Common myeloid progenitor, CD34-positive (primary cell): ENCODE measurements around the gene RBP4.

Source experiments
- CTCF ChIA-PET: fragments of 350-600 bp; sonication (Branson Sonifier 250); formaldehyde crosslinking; loops from one replicate; lab custom pipeline; 2021; ENCODE audit warnings: antibody characterized with exemption; lab: Charles Lee
- POLR2A ChIA-PET: fragments of 350-600 bp; sonication (Branson Sonifier 250); formaldehyde crosslinking; loops from one replicate; lab custom pipeline; 2021; ENCODE audit warnings: antibody characterized with exemption; lab: Charles Lee
- DNase-seq, 3 donors: peaks; one replicate each; pipeline versions ENCODE4 v3.0.0 to v3.0.0-alpha.2; 2013
- H3K27ac ChIP-seq, 2 experiments: 1 replicate in 1 of 2; 2 replicates in 1 of 2; pipeline ENCODE4 v1.7.0; 2013; ENCODE audit warnings: inconsistent platforms in 2 of 2, low read length in 2 of 2, mild to moderate bottlenecking in 2 of 2, low read depth in 1 of 2, moderate library complexity in 1 of 2; ENCODE audit not compliant: severe bottlenecking in 2 of 2, insufficient read depth in 1 of 2, poor library complexity in 1 of 2
- H3K27me3 ChIP-seq, 5 experiments: replicated peaks in 2 of 5; 1 replicate in 3 of 5; 2 replicates in 2 of 5; pipeline versions ENCODE4 v1.6.1 to v1.7.0; 2013; ENCODE audit warnings: low read length in 4 of 5, mild to moderate bottlenecking in 2 of 5, moderate library complexity in 2 of 5, inconsistent platforms in 1 of 5; ENCODE audit not compliant: insufficient read depth in 5 of 5, control insufficient read depth in 4 of 5
- H3K36me3 ChIP-seq, 4 experiments: 1 replicate in 2 of 4; 2 replicates in 2 of 4; pipeline versions ENCODE4 v1.6.1 to v1.7.0; 2013; ENCODE audit warnings: low read length in 3 of 4, control low read depth in 1 of 4, mild to moderate bottlenecking in 1 of 4; ENCODE audit not compliant: control insufficient read depth in 4 of 4, insufficient read depth in 4 of 4
- H3K4me1 ChIP-seq, 4 experiments: 1 replicate in 3 of 4; 2 replicates in 1 of 4; pipeline versions ENCODE4 v1.6.1 to v1.7.1; 2013; ENCODE audit warnings: low read length in 3 of 4, mild to moderate bottlenecking in 3 of 4, control low read depth in 1 of 4, inconsistent platforms in 1 of 4, moderate library complexity in 1 of 4; ENCODE audit not compliant: control insufficient read depth in 4 of 4, insufficient read depth in 4 of 4; ENCODE audit errors: control extremely low read depth in 1 of 4
- H3K4me3 ChIP-seq, 7 experiments: 1 replicate in 4 of 7; 2 replicates in 3 of 7; pipeline versions ENCODE4 v1.5.1 to v1.7.0; 2013; ENCODE audit warnings: mild to moderate bottlenecking in 7 of 7, low read length in 6 of 7, moderate library complexity in 6 of 7, inconsistent platforms in 2 of 7, low read depth in 2 of 7, control low read depth in 1 of 7; ENCODE audit not compliant: insufficient read depth in 4 of 7, control insufficient read depth in 1 of 7; ENCODE audit errors: extremely low read depth in 1 of 7
- H3K9me3 ChIP-seq, 5 experiments: 1 replicate in 4 of 5; 2 replicates in 1 of 5; pipeline versions ENCODE4 v1.6.1 to v1.7.1; 2013; ENCODE audit warnings: low read length in 4 of 5, mild to moderate bottlenecking in 2 of 5, inconsistent platforms in 1 of 5, low read depth in 1 of 5, moderate library complexity in 1 of 5; ENCODE audit not compliant: control insufficient read depth in 4 of 5, insufficient read depth in 2 of 5; ENCODE audit errors: control extremely low read depth in 1 of 5
- WGBS: methylation state at CpG from one replicate; pipeline ENCODE4 v1.1.5; 2013; ENCODE audit not compliant: insufficient coverage; 5-methylcytosine and 5-hydroxymethylcytosine counted together

Gene RBP4

DNA sequence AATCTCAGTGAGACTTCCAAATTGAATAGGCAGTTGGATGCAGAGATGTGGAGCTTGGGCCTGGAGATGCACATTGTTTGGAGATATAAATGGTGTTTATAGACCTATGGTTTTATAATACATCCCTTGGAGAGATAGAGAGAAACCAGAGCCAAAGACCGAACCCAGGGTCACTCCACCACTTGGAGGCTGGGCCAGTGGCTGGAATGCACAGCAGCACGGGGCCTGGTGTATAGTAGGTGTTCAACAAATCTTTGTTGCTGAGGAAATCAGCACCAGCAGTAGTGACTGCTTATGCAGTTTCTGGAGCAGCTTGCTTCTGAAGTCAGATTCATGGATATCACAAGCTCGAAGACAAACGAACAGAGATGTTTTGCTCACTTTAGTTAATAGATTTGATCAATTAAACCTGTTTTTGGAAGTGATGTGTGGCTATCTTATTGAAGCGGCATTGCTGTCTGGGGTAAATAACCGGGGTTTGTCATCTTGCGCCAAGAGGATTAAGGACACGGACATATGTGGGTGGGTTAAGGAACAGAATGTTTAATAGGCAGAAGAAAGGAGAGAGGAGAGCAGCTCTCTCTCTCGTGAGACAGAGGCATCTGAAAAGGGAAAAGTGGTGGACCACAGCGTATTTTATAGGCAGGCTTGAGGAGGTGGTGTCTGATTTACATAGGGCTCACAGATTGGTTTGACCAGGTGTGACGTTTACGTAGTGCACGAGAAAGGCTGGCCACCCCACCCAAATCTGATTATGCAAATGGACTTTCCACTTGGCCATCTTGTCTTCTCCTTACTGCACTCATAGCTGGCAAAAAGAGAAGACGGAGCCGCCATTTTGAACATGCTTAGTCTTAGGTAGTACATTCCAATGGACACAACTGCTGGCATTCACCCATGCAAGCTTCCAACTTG, 11.1 kb downstream of the RBP4 start:
- Histone ChIP-seq H3K4me3 (no peak overlapping the region), H3K36me3 (no peaks in the 10 kb centered on the region), H3K4me1 (peaks cover 0 to 2% (median 0%) of the 10 kb centered on the region in 4 experiments), H3K27me3 (no peaks in the 10 kb centered on the region), H3K27ac (no peak overlapping the region), H3K9me3 (no peaks in the 10 kb centered on the region)
- ChIA-PET CTCF (interaction anchor here (1.2 kb wide), 1 partner anchor 16 kb away, joined by 3 read pairs; no protein-coding TSS in a partner anchor), POLR2A (no interaction called here)
- WGBS = 96% methylated on average over 11 of the region's 15 CpGs
- no peak for DNase-seq

DNA sequence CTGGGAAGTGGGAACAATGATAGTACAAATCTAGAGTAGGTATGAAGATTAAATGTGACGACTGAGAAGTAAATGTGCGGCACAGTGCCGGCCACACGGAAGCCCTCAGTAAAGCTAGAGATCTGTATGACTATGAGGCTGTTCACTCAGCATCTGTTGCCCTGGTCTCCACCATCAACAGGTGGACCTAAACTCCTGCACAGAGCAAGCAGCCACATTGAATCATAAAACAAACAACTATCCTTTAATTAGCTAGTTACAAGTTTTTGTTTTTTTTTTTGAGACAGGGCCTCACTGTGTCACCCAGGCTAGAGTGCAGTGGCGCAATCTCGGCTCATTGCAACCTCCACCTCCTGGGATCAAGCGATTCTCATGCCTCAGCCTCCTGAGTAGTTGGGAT, 16.6 kb downstream of the RBP4 start:
- peaks cover 0 to 2% (median 0%) of the 10 kb centered on the region in 4 experiments for H3K4me1 ChIP-seq
- ChIA-PET POLR2A (no interaction called here), CTCF (interaction anchor here (0.6 to 1.4 kb wide), 2 partner anchors 30 to 79 kb away, joined by 3 read pairs; no protein-coding TSS in a partner anchor)
- H3K36me3 ChIP-seq = no peaks in the 10 kb centered on the region
- peaks cover 0 to 4% (median 2%) of the 10 kb centered on the region in 5 experiments for H3K9me3 ChIP-seq
- no peaks in the 10 kb centered on the region for H3K27me3 ChIP-seq
- H3K27ac ChIP-seq = no peak overlapping the region
- 96% methylated on average over 7 of the region's 7 CpGs for WGBS
- DNase-seq = no peak
- no peak overlapping the region for H3K4me3 ChIP-seq

DNA sequence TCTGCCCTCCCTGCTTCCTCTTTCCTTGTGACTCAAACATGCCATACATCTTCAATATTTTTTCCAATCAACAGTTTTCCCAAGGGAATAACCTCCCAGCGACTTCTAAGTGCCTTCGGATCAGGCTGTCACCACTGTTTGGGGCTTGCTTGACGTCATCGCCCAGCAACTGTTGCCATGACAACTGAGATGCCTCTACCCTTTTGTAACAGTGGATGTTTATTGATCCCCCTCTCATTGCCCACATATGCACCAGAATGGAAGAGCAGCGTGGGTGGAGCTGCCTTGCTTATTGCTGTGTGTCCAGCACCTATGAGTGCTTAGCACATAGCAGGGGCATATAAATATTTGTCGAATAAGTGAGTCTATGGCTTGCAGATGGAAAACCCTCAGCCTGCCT, 20.2 kb downstream of the RBP4 start:
- 100% methylated on average over 5 of the region's 6 CpGs for WGBS
- H3K36me3 ChIP-seq = no peaks in the 10 kb centered on the region
- ChIA-PET CTCF (no interaction called here), POLR2A (no interaction called here)
- H3K4me1 ChIP-seq = peaks cover 0 to 2% (median 0%) of the 10 kb centered on the region in 4 experiments
- H3K27ac ChIP-seq = no peak overlapping the region
- DNase-seq = no peak
- no peak overlapping the region for H3K4me3 ChIP-seq
- H3K9me3 ChIP-seq = peaks cover 0 to 4% (median 2%) of the 10 kb centered on the region in 5 experiments
- no peaks in the 10 kb centered on the region for H3K27me3 ChIP-seq

- CTCF ChIA-PET = no interaction called here
- H3K36me3 ChIP-seq = no peaks in the 10 kb centered on the region
- no peak for DNase-seq
- peaks cover 0 to 4% (median 2%) of the 10 kb centered on the region in 5 experiments for H3K9me3 ChIP-seq
- POLR2A ChIA-PET = no interaction called here
- no peak overlapping the region for H3K27ac ChIP-seq
- no peak overlapping the region for H3K4me3 ChIP-seq
- 100% methylated on average over 2 of the region's 3 CpGs for WGBS
- no peaks in the 10 kb centered on the region for H3K27me3 ChIP-seq
- no peaks in the 10 kb centered on the region for H3K4me1 ChIP-seq
Measured at GRCh38 chr10:93579985-93580711, 20.9 kb downstream of the RBP4 start.

DNA sequence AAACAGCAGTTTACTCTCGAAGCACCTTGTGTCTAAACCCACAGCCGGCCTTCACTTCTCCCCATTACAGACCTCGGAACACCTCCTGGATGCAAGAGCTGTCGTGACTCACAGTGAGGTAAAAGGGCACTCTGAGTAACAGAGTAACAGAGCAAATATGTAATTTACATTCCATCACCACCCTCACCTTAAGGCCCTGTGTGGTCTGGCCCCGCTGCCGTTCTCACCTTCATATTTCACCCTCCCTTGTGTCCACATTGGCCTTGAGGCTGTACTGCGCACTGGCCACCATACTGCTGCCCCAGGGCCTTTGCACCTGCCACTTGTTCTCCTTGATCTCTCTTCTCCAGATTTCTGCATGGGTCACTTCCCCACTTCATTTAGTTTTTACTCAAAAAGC, 21.9 kb downstream of the RBP4 start:
- ChIA-PET CTCF (no interaction called here), POLR2A (no interaction called here)
- DNase-seq = no peak
- no peaks in the 10 kb centered on the region for H3K27me3 ChIP-seq
- H3K9me3 ChIP-seq = peaks cover 0 to 4% (median 2%) of the 10 kb centered on the region in 5 experiments
- peaks cover 0 to 9% (median 0%) of the 10 kb centered on the region in 4 experiments for H3K4me1 ChIP-seq
- no peak overlapping the region for H3K27ac ChIP-seq
- 98% methylated on average over 4 of the region's 7 CpGs for WGBS
- no peaks in the 10 kb centered on the region for H3K36me3 ChIP-seq
- H3K4me3 ChIP-seq = no peak overlapping the region

GRCh38 chr10:93577565-93577964, 23.5 kb downstream of the RBP4 start:
- DNase-seq = no peak
- Histone ChIP-seq H3K9me3 (peaks cover 0 to 4% (median 2%) of the 10 kb centered on the region in 5 experiments), H3K4me1 (peaks cover 2 to 24% (median 14%) of the 10 kb centered on the region in 4 experiments), H3K27me3 (no peaks in the 10 kb centered on the region), H3K27ac (no peak overlapping the region), H3K36me3 (no peaks in the 10 kb centered on the region), H3K4me3 (no peak overlapping the region)
- WGBS = 95% methylated on average over 3 of the region's 3 CpGs
- CTCF ChIA-PET = interaction anchor here (0.6 to 0.8 kb wide), 2 partner anchors 9 to 16 kb away, joined by 3 read pairs; no protein-coding TSS in a partner anchor
- POLR2A ChIA-PET = no interaction called here
